ENCODE measurements around the gene MAMLD1. TPM values are rescaled to one million over a fixed set of nuclear protein-coding genes. Genes with fewer than 3 reads are reported as not detected.
A peak's percentile ranks its signal among the peaks of the same experiment; 100 is the strongest.

MAMLD1 gene
- total RNA-seq, 1 donor from 2014 or later: 1.8 TPM

DNA sequence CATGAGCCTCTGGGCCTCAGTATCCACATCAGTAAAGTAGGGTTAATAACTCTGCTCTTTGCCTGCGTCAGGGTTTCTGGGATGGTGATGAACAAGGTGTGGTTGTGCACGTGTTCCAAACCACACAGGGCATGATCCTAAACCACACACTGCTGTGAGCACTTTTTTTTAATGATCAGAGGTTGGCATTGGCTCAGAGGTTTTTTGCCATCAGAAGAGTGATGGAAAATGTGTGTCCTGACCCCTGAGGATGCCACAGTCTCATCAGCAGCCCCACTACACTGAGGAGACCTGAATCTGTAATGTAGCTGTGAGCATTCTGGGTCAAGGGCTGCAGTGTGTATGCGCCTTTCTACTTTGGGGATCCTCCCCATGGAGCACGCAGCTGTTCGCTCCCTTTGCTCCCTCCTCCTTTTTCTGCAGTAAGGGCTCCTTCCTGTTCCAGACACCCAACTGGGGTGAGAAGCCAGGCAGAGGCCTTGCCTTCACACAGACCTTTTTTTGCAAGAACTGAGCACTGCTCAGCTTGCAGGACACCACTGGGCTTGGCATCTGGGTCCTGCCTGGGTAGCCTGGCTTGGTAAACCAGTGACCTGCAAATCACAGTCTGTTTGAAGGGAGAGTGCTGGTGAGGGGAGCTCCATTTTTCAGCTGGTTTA is 87.5 kb downstream of the MAMLD1 start:
- Histone ChIP-seq H3K4me3 (no peak overlapping the region), H3K36me3 (no peaks in the 10 kb centered on the region), H3K4me1 (peaks cover 18% of the 10 kb centered on the region), H3K27ac (replicated peaks) (peak overlapping the region; percentile 40), H3K9me3 (replicated peaks) (no peaks in the 10 kb centered on the region), H3K27me3 (ENCODE audit: low read depth) (no peaks in the 10 kb centered on the region)
- intact Hi-C loops (cut with micrococcal nuclease): no loop called here
- no peak for DNase-seq
- TF ChIP-seq, protein P1, sequence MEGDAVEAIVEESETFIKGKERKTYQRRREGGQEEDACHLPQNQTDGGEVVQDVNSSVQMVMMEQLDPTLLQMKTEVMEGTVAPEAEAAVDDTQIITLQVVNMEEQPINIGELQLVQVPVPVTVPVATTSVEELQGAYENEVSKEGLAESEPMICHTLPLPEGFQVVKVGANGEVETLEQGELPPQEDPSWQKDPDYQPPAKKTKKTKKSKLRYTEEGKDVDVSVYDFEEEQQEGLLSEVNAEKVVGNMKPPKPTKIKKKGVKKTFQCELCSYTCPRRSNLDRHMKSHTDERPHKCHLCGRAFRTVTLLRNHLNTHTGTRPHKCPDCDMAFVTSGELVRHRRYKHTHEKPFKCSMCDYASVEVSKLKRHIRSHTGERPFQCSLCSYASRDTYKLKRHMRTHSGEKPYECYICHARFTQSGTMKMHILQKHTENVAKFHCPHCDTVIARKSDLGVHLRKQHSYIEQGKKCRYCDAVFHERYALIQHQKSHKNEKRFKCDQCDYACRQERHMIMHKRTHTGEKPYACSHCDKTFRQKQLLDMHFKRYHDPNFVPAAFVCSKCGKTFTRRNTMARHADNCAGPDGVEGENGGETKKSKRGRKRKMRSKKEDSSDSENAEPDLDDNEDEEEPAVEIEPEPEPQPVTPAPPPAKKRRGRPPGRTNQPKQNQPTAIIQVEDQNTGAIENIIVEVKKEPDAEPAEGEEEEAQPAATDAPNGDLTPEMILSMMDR (IDR thresholded peaks at IDR 0.05; ENCODE audit: borderline replicate concordance): no peak

DNA sequence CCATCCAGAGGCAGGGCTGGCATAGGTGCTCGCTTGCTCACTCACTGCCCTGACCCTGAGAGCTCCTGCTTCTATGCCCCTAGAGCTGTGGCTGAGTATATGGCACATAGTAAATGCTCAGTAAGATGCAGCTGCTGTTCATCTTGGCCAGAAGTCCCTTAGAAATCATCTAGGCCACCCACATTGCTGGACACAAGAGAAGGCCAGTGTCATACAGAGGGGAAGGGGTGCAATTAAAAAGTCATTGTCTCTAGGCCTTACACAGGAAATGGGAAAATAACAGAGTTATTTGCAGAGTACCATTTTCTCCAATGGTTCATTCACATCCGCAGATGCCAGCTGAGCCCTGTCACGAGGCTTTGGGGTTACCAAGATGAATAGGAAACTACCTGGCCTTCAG is 88.8 kb downstream of the MAMLD1 start:
- Histone ChIP-seq H3K27me3 (ENCODE audit: low read depth) (no peaks in the 10 kb centered on the region), H3K36me3 (no peaks in the 10 kb centered on the region), H3K4me1 (peaks cover 12% of the 10 kb centered on the region), H3K9me3 (replicated peaks) (no peaks in the 10 kb centered on the region), H3K27ac (replicated peaks) (peak overlapping the region; percentile 40), H3K4me3 (no peak overlapping the region)
- TF ChIP-seq, protein P1 (IDR thresholded peaks at IDR 0.05; ENCODE audit: borderline replicate concordance): no peak
- no peak for DNase-seq
- intact Hi-C loops (cut with micrococcal nuclease): no loop called here

DNA sequence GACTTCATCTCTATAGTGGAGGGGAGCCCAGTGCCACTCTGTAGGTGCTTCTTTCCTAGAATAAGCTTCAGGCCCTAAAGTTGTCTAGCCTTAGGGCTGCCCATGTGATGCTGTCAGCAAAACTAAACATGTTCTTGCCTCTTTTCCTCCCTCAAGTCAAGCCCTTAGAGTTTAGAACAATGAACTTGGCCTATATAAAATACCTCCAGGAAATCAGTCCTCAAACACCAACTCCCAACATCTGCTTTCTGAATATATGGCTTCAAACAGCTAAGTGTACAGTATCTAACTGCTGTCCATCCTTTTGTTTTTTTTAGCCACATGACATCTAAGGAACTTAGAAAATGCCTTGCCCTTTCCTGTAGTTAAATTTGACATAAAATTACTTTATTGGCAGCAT is 91.0 kb downstream of the MAMLD1 start:
- Histone ChIP-seq H3K27me3 (ENCODE audit: low read depth) (no peaks in the 10 kb centered on the region), H3K27ac (replicated peaks) (peak overlapping the region; percentile 67), H3K36me3 (no peaks in the 10 kb centered on the region), H3K4me3 (no peak overlapping the region), H3K9me3 (replicated peaks) (no peaks in the 10 kb centered on the region), H3K4me1 (peaks cover 12% of the 10 kb centered on the region)
- intact Hi-C loops (cut with micrococcal nuclease): no loop called here
- TF ChIP-seq, protein P1 (IDR thresholded peaks at IDR 0.05; ENCODE audit: borderline replicate concordance): no peak
- DNase-seq: no peak

DNA sequence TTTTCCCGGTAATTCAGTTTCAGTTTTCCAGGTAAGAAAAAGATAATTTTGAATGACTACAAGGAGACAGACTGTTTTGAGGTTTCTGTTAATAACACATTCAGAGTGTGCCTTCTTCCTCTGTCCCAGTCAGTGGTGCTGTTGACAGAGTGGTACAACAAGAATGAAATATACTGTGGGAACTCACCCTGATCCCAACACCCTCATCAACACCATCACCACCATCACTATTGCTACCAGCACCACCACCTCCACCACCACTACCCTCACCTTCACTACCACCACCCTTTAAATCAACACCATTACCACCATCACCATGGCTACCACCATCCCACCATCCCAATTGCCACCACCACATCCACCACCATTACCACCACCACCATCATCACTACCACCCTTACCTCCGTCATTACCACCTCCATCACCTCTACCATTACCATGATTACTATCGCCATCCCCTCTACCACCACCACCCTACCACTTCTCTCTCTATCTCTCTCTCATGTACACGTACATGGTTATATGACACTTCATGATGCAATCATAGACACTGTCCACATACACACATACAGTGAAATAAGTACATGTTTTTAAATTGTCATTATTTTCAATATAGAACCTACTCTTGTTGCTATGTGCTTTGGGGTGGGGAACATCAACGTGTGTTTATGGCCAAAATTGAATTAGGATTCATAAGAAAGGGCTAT is 91.5 kb downstream of the MAMLD1 start:
- no peak for DNase-seq
- Histone ChIP-seq H3K9me3 (replicated peaks) (no peaks in the 10 kb centered on the region), H3K27me3 (ENCODE audit: low read depth) (no peaks in the 10 kb centered on the region), H3K36me3 (no peaks in the 10 kb centered on the region), H3K4me1 (peaks cover 12% of the 10 kb centered on the region), H3K27ac (replicated peaks) (peak overlapping the region; percentile 67), H3K4me3 (no peak overlapping the region)
- intact Hi-C loops (cut with micrococcal nuclease): no loop called here
- TF ChIP-seq, protein P1 (IDR thresholded peaks at IDR 0.05; ENCODE audit: borderline replicate concordance): no peak

DNA sequence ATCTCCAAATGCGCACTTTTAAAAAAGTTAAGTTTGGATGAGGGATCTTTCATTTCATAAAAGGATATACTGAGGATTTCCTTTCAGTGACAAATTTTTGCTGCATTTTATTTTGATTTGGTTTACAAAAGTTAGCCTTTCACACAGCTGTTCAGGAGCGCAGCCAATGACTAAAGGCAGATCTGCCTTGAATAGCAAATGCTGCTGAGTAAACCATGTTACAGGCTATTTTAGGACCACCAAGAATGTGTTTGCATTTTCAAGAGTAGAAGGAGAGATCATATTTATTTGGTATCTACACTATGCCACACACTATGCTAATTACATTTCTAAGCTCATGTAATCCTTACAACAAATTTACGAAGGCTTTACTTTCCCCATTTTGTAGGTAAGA is 92.1 kb downstream of the MAMLD1 start:
- Histone ChIP-seq H3K36me3 (no peaks in the 10 kb centered on the region), H3K4me1 (peaks cover 12% of the 10 kb centered on the region), H3K27ac (replicated peaks) (no peak overlapping the region), H3K9me3 (replicated peaks) (no peaks in the 10 kb centered on the region), H3K4me3 (no peak overlapping the region), H3K27me3 (ENCODE audit: low read depth) (no peaks in the 10 kb centered on the region)
- intact Hi-C loops (cut with micrococcal nuclease): no loop called here
- TF ChIP-seq, protein P1 (IDR thresholded peaks at IDR 0.05; ENCODE audit: borderline replicate concordance): no peak
- DNase-seq: no peak

All from left ventricle myocardium inferior (tissue), 1 donor.